Mucosa of stomach (tissue), 1 donor: ENCODE results near the gene EFCAB12.
A peak's percentile ranks its signal among the peaks of the same experiment; 100 is the strongest.

Experiments used
- H3K27me3 ChIP-seq: one replicate; pipeline ENCODE4 v1.7.0; 2013; ENCODE audit warnings: mild to moderate bottlenecking, low read length; ENCODE audit not compliant: control insufficient read depth, insufficient read depth
- H3K36me3 ChIP-seq: one replicate; pipeline ENCODE4 v1.7.0; 2013; ENCODE audit warnings: low read length; ENCODE audit not compliant: control insufficient read depth, insufficient read depth
- H3K4me1 ChIP-seq: one replicate; pipeline ENCODE4 v1.7.0; 2013; ENCODE audit warnings: mild to moderate bottlenecking, low read length; ENCODE audit not compliant: control insufficient read depth, insufficient read depth
- H3K4me3 ChIP-seq: one replicate; pipeline ENCODE4 v1.7.0; 2013; ENCODE audit warnings: low read length
- H3K9ac ChIP-seq: one replicate; pipeline ENCODE4 v1.7.0; 2013; ENCODE audit warnings: mild to moderate bottlenecking, low read length, moderate library complexity
- H3K9me3 ChIP-seq: one replicate; pipeline ENCODE4 v1.7.0; 2013; ENCODE audit warnings: mild to moderate bottlenecking, low read length, moderate library complexity; ENCODE audit not compliant: control insufficient read depth
- donor health status: Pancreatic carcinoma.

The EFCAB12 gene

DNA sequence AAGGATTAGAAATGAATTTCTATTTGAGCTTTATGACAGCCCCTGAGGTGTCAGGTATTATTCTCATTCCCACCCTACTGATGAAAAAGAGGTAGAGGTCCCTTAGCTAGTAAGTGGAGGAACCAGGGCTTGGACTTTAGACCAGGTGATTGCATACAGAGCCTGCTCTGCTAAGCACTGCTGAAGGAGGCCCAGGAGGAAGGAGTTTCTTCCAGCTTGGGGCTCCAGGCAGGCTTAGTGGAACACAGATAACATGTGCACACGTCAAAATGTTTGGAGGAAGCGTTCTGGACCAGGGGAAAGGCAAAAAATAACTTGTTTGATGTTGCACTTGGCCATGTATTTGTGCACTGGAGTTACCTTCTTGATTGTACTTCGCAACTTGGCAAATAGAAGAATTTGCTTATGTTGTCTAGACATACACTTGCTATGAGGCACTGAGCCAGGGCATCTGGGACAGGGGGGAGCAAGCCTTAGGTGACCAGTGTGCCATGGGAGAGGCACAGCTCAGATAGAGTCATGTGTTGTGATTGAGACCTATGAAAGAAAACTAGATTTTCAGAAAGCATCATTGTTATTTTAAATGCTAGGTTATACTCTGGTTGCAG lies 34.0 kb upstream of the EFCAB12 start:
- no peak overlapping the region for H3K4me3 ChIP-seq
- H3K9me3 ChIP-seq = no peaks in the 10 kb centered on the region
- no peaks in the 10 kb centered on the region for H3K4me1 ChIP-seq
- H3K9ac ChIP-seq = no peak overlapping the region
- no peaks in the 10 kb centered on the region for H3K27me3 ChIP-seq
- H3K36me3 ChIP-seq = no peaks in the 10 kb centered on the region

GRCh38 chr3:129461461-129462146 lies 33.2 kb upstream of the EFCAB12 start:
- Histone ChIP-seq H3K4me3 (no peak overlapping the region), H3K27me3 (no peaks in the 10 kb centered on the region), H3K9me3 (no peaks in the 10 kb centered on the region), H3K9ac (no peak overlapping the region), H3K4me1 (no peaks in the 10 kb centered on the region), H3K36me3 (no peaks in the 10 kb centered on the region)

DNA sequence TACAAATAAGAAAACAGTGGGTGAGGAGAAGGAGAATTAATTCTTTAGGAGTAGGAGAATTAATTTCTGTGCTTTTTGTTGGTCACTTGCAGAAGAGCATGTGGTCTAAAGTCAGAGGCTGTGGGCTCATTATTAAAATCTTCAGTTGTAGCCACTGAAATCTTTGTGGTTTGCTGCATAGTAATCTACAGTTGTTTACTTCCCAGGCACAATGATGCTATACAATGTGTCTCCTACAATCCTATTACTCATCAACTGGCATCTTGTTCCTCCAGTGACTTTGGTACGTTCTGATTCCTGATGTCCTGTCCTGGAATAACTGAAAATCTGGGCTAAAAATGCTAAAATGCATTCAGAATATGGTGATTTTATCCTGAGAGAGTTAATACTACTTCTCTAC lies 32.6 kb upstream of the EFCAB12 start:
- Histone ChIP-seq H3K4me1 (no peaks in the 10 kb centered on the region), H3K27me3 (no peaks in the 10 kb centered on the region), H3K9me3 (no peaks in the 10 kb centered on the region), H3K9ac (no peak overlapping the region), H3K4me3 (no peak overlapping the region), H3K36me3 (no peaks in the 10 kb centered on the region)

GRCh38 chr3:129460572-129460971 lies 32.1 kb upstream of the EFCAB12 start:
- H3K27me3 ChIP-seq = no peaks in the 10 kb centered on the region
- H3K9me3 ChIP-seq = no peaks in the 10 kb centered on the region
- no peak overlapping the region for H3K9ac ChIP-seq
- no peaks in the 10 kb centered on the region for H3K36me3 ChIP-seq
- H3K4me1 ChIP-seq = no peaks in the 10 kb centered on the region
- no peak overlapping the region for H3K4me3 ChIP-seq

- Histone ChIP-seq H3K27me3 (no peaks in the 10 kb centered on the region), H3K9me3 (no peaks in the 10 kb centered on the region), H3K4me3 (no peak overlapping the region), H3K4me1 (no peaks in the 10 kb centered on the region), H3K36me3 (no peaks in the 10 kb centered on the region), H3K9ac (no peak overlapping the region)
Observed at GRCh38 chr3:129460155-129460554, 31.7 kb upstream of the EFCAB12 start.

- no peak overlapping the region for H3K9ac ChIP-seq
- H3K4me1 ChIP-seq = peaks cover 10% of the 10 kb centered on the region
- H3K27me3 ChIP-seq = no peaks in the 10 kb centered on the region
- H3K4me3 ChIP-seq = no peak overlapping the region
- H3K9me3 ChIP-seq = no peaks in the 10 kb centered on the region
- no peaks in the 10 kb centered on the region for H3K36me3 ChIP-seq
Observed at GRCh38 chr3:129453732-129454131, 25.3 kb upstream of the EFCAB12 start.

DNA sequence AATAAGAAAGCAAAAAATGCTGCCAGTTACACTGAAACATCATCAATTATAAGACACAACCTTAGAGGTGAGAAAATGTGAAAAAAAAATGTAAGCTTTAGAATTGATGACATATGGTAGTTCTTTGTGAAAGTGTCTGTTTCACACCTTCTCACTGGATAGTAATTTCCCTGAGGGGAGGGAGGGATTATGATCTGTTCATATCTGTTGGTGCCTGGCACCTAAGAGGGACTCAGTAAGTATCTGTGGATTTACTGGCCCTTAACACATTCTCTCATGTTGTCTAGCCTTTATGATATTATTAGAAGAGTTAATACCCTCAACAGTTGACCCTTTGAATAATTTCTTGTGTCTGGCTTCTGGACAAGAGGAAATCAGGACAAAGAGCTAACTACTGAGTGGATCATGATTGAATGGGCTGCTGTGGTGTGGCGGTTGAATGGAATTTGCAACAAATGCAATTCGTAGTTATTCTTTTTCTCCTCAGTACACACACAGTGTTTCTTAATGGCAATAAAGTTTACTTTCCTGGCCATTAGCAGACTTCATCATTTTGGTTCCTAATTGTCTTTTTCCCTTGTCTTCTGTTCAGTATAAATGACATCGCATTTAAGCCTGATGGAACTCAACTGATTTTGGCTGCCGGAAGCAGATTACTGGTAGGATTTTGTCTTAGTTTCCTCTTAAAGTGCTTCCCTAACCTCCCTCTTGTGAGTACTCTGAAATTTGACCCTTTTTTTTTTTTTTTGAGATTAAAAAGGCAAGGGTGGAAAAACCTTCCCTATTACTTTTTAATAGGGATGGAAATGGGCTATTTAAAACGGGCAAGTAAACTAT lies 21.1 kb upstream of the EFCAB12 start:
- Histone ChIP-seq H3K36me3 (no peaks in the 10 kb centered on the region), H3K4me3 (no peak overlapping the region), H3K9me3 (no peaks in the 10 kb centered on the region), H3K27me3 (no peaks in the 10 kb centered on the region), H3K9ac (no peak overlapping the region), H3K4me1 (peaks cover 10% of the 10 kb centered on the region)

- peaks cover 17% of the 10 kb centered on the region for H3K4me1 ChIP-seq
- no peaks in the 10 kb centered on the region for H3K36me3 ChIP-seq
- no peak overlapping the region for H3K4me3 ChIP-seq
- no peaks in the 10 kb centered on the region for H3K9me3 ChIP-seq
- no peaks in the 10 kb centered on the region for H3K27me3 ChIP-seq
- peak overlapping the region; percentile 45 for H3K9ac ChIP-seq
Observed at GRCh38 chr3:129448186-129448895, 19.9 kb upstream of the EFCAB12 start.

DNA sequence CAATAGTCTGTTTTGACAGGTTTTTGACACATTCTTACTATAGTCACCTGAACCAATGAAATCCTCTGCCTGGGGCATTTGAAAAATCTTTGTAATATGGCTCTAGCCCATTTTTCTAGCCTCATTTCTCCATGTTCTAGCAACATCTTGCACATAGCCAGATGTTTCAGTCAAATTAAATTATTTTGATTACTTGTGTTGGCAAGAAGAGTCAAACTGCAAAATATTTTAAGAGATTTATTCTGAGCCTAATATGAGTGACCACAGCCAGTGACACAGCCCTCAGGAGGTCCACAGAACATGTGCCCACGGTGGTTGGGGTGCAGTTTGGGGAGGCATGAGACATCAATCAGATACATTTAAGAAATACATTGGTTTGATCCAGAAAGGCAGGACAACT lies 18.5 kb upstream of the EFCAB12 start:
- H3K4me3 ChIP-seq = no peak overlapping the region
- H3K27me3 ChIP-seq = no peaks in the 10 kb centered on the region
- peaks cover 27% of the 10 kb centered on the region for H3K4me1 ChIP-seq
- no peak overlapping the region for H3K9ac ChIP-seq
- H3K9me3 ChIP-seq = no peaks in the 10 kb centered on the region
- no peaks in the 10 kb centered on the region for H3K36me3 ChIP-seq

DNA sequence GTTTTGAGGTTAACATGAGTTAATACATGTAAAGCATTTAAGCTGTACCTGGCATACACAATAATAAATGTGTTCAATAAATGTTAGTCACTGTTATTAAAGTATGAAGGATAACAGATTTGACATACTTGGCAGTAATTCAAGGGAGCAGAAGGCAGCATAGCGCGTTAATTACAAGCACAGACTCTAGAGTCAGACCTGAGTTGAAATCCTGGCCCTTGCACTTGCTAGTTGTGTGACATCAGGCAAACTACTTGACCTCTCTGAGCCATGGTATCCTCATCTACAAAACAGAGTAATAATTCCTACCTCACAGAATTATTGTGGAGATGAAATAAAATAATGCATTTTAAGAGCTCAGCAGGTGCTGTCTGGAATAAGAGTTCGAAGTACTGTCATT lies 17.0 kb upstream of the EFCAB12 start:
- H3K4me3 ChIP-seq = no peak overlapping the region
- H3K9ac ChIP-seq = no peak overlapping the region
- peaks cover 35% of the 10 kb centered on the region for H3K4me1 ChIP-seq
- no peaks in the 10 kb centered on the region for H3K9me3 ChIP-seq
- no peaks in the 10 kb centered on the region for H3K36me3 ChIP-seq
- no peaks in the 10 kb centered on the region for H3K27me3 ChIP-seq

GRCh38 chr3:129442947-129443346 lies 14.5 kb upstream of the EFCAB12 start:
- no peak overlapping the region for H3K4me3 ChIP-seq
- H3K9me3 ChIP-seq = no peaks in the 10 kb centered on the region
- no peaks in the 10 kb centered on the region for H3K27me3 ChIP-seq
- no peak overlapping the region for H3K9ac ChIP-seq
- peaks cover 30% of the 10 kb centered on the region for H3K4me1 ChIP-seq
- no peaks in the 10 kb centered on the region for H3K36me3 ChIP-seq

GRCh38 chr3:129442486-129442885 lies 14.1 kb upstream of the EFCAB12 start:
- no peak overlapping the region for H3K4me3 ChIP-seq
- peaks cover 30% of the 10 kb centered on the region for H3K4me1 ChIP-seq
- H3K36me3 ChIP-seq = no peaks in the 10 kb centered on the region
- no peak overlapping the region for H3K9ac ChIP-seq
- H3K9me3 ChIP-seq = no peaks in the 10 kb centered on the region
- H3K27me3 ChIP-seq = no peaks in the 10 kb centered on the region
